Ovary (tissue), 3 donors: Measurements from ENCODE around the gene WDFY4.

Experiments used
- POLR2A ChIP-seq: fragments of 450-650 bp; IDR thresholded peaks from one replicate; pipeline ENCODE4 v1.6.1; 2017; ENCODE audit warnings: antibody characterized with exemption, mild to moderate bottlenecking, moderate library complexity
- TF ChIP-seq, protein P1 (sequence below), 3 donors: fragments of 450-650 bp in 2 of 3; fragments of 200-600 bp in 1 of 3; IDR thresholded peaks; one replicate each; pipeline versions ENCODE4 v1.5.1 to v1.8.0; 2016 to 2022; ENCODE audit warnings: antibody characterized with exemption in 3 of 3, mild to moderate bottlenecking in 1 of 3
- donor health status: DM: no; HTN: no; CAD: no.

DNA sequence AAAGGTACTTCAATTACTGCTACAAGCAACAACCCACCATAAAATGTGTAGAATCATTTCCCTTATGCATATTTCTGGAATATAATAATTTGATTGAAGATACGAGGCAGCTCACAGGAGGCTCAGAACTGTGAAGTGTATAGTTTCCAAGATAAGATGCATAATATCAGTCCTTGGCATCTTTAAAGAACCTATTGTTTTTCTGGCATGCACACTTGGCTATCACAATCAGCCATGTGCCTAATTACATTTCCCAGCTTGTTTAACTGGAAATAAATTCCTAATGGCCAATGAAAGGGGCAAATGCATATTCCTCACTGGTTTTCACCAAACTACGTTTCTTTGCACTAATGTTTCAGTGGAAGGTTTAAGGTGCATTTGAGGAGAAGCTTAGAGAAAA, 338.4 kb downstream of the WDFY4 start:
- TF ChIP-seq POLR2A = no peak
- TF ChIP-seq, protein P1, sequence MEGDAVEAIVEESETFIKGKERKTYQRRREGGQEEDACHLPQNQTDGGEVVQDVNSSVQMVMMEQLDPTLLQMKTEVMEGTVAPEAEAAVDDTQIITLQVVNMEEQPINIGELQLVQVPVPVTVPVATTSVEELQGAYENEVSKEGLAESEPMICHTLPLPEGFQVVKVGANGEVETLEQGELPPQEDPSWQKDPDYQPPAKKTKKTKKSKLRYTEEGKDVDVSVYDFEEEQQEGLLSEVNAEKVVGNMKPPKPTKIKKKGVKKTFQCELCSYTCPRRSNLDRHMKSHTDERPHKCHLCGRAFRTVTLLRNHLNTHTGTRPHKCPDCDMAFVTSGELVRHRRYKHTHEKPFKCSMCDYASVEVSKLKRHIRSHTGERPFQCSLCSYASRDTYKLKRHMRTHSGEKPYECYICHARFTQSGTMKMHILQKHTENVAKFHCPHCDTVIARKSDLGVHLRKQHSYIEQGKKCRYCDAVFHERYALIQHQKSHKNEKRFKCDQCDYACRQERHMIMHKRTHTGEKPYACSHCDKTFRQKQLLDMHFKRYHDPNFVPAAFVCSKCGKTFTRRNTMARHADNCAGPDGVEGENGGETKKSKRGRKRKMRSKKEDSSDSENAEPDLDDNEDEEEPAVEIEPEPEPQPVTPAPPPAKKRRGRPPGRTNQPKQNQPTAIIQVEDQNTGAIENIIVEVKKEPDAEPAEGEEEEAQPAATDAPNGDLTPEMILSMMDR (IDR thresholded peaks at IDR 0.05) = no peak
